Measurements from ENCODE around the gene CCDC142.

The CCDC142 gene

GRCh38 chr2:74514368-74515270 lies 31.8 kb upstream of the CCDC142 start, which contains the start of gene TLX2:
TSS of gene TLX2 (plus strand) at chr2:74514450. CDS start at chr2:74514807, 357 bp downstream.
- no peak for DNase-seq

GRCh38 chr2:74513605-74514367 lies 31.0 kb upstream of the CCDC142 start:
- DNase-seq: no peak

DNA sequence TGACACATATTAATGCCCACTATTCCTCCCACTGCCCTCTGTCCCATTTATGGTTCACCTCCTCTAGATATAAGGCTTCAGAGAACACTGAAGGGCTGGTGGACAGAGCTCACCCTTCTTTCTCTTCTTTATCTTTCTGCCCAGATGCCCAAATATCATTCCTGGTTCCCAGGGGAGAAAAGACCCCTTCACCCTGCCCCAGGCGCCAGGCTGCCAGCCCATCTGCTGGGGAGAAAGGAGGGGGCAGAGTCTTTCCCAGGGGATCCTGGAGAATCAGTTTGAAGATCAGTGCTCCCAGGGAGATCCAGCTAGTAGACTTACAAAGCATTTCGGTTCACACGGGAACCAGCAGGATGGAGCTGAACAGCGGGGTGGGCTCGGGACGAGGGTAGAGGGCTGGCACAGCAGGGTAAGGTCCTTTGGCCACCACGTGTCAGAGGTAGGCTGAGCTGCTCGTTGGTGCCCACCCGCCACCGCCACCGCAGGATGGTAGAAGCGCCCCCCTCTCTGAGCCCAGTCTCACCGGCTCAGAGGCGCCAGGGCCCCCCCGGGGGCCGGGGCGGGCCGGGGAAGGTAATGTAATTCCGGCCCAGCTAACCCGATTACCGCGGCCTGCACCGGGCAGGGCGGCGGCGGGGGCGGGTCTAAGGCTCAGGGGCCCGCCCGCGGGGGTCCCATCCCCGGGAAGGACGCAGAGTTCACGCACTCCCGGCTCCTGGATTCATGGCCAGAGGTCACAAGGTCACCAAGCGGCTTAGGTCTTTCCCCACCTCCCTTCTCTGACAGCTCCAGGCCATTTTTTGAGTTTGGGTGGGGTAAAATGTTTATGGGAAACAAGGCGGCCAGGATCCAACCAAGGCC lies 30.2 kb upstream of the CCDC142 start:
- DNase-seq: no peak

- DNase-seq: no peak
These were observed 28.5 kb upstream of the CCDC142 start for GRCh38 chr2:74511104-74511989.

DNA sequence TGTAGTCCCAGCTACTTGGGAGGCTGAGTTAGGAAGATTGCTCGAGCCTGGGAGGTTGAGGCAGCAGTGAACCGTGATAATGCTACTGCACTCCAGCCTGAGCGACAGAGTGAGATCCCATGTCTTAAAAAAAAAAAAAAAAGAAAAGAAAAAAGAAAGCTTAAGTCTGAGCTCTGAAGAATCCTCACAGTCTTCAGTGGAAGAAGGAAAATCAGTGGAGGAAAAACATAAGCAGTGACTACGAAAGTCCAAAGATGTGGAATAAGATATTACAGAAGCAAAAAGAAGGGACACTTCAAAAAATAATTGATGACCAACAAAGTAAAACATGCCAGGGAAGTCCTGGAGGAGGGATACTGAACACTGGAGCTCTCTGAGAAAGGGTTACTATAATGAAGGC lies 27.5 kb upstream of the CCDC142 start:
- DNase-seq: no peak

GRCh38 chr2:74507926-74508520 lies 25.2 kb upstream of the CCDC142 start:
- peak in 1 of 2 experiments; percentile 52 for DNase-seq

DNA sequence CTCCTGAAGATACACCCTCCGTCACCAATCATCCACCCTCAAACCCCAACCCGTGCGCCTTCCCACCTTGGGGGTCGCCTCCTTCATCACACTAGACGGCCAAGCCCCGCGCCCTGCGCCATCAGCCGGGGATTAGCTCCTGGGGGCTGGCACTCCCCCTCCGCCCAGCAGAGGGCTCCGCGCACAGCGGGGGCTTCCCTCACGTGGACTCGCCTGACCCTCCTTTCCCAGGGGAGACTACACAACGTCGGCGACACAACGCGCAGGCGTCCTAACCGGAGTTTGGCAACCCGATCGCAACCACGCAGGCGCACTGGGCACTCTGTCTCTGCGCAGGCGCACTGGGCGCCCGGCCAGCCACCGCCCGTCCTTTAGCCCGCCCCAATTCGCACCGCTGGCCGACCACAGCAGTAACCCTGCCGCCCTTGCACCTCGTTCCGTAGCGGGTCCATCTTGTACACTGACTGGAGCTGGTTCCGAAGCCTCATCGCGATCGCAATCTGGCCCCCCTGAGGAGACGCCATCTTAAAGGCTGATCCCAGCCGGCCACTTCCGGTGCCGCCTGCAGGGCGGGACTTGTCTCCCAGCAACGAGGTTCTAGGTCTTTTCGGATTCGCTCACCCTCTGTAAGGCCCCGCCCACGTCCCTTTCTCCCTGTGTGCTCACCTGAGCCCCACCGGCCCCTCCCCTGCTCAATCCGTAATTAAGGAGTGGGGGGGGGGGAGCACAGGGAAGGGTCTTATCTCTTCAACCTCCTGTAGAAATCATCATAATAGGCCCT lies 24.5 kb upstream of the CCDC142 start, which contains the start of gene PCGF1:
TSS of gene PCGF1 (minus strand) at position 551 of the 781 bp plus-strand sequence. CDS start at position 524, 27 bp downstream.
- DNase-seq: peak; percentile 93 to 97

DNA sequence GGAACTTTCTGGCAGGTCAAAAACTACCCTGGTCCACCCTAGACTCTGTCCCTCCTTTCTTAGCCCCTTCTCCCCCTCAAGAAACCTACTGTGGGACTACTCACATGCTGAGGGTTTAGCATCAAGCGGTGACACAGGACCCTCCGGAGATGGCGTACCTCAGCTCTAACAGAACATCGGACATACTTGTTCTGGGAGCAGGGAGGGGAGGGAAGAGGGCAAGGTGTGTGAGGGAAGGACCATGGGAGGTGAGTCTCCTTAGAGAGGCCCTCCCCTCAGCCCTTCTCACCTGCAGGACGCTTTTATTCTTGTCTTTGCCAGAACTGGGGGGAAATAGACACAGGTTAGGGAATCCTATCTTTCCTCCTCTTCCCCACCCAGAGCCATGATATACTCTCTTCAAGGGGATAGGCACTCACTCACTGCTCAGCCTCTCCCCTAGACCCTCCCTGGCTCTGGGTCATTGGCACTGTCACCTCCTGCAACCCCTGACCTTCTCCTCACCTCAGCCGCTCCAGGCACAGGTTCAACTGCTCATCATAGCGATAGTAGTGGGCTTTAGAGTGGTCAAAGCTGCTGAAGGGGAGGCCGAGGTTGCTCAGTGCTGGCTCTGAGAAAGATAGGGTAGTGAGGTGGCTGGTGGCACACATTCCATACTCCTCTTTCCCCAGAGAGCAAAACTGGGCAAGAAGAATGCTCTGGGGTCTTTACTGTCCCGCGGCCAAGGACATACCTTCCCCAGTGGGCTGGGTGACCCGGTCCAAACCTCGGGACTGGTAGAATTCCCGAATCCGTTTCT lies 22.8 kb upstream of the CCDC142 start:
- no peak for DNase-seq

GRCh38 chr2:74504591-74504990 lies 21.8 kb upstream of the CCDC142 start:
- DNase-seq: no peak

DNA sequence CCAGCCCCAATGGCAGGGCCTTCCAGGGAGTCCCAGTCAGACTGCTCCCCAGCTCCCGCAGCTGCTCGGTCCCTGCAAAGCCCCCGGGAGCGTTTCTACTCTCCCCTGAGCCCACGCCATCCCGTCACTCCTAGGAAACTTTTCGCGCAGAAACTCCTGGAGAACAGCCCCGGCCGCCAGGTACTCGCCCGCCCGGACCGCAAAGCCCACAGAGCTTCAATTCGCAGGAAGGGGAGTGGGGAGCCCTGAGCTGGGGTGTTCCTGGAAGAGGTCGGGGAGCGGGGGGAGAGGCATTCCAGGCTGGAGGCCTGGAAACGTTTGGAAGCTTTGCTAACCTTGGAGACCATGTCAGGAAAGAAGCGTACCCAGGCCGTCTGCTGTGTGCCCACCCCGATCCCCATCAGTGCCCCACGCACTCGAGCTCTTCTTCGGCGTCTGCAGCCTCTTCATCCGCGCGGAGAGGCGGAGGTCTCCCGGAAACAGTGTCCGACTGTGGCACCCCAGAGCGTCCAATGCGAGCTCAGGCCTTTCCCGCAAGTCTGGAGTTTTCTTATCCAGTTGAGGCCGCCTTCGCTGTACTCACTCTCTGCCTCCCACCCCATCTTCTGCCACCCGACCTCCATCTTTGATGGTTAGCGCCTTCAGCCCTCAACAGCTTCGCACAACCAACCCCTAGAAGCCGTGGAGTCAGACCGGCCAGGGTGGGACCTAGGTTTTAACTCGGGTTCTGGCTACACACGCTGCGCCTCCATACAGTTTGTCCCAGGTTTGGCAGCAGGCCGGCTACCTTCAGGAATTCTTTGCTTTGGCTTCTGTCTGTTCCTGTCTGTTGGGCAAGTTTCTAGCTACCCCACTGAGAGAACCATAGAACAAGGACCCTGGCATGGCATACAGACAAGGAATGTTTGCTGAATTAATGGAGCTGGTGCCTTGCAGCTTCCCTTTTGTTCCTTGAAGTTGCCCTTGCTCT lies 21.0 kb upstream of the CCDC142 start:
- DNase-seq: no peak

GRCh38 chr2:74502720-74503505 lies 20.1 kb upstream of the CCDC142 start:
- DNase-seq: no peak

GRCh38 chr2:74502147-74502719 lies 19.4 kb upstream of the CCDC142 start:
- DNase-seq: no peak

- no peak for DNase-seq
These were observed 18.7 kb upstream of the CCDC142 start for GRCh38 chr2:74501335-74502071.

DNA sequence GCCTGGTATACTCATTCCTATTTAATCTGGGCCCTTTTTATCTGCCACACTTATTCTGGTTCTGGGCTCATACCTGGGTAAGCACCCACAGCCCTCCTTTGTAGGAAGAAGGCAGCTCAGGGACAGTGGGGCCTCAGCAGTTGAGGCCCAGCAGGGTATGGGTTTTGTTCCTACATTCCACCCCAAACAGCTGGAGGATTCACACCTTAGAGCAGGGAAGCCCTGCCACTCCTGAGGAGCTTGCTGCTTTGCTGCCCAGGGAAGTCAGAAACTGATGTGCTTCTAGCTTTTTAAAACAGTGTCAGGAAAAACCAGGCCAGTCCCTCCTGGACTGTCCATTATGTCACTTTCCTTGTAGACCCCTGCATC lies 17.8 kb upstream of the CCDC142 start:
- DNase-seq: no peak

- DNase-seq: no peak
These were observed 17.3 kb upstream of the CCDC142 start for GRCh38 chr2:74499940-74500577.

All from NCI-H446 (cell line).